Raji (cell line): ENCODE results near the gene SLC6A11.

Experiments used
- POLR2A ChIP-seq: IDR thresholded peaks from 2 replicates; pipeline ENCODE4 v1.6.1; 2011; ENCODE audit warnings: low read depth, low read length, control low read depth; ENCODE audit not compliant: insufficient read depth

The SLC6A11 gene

GRCh38 chr3:10957976-10958749, 142.1 kb downstream of the SLC6A11 start:
- no peak for TF ChIP-seq POLR2A

DNA sequence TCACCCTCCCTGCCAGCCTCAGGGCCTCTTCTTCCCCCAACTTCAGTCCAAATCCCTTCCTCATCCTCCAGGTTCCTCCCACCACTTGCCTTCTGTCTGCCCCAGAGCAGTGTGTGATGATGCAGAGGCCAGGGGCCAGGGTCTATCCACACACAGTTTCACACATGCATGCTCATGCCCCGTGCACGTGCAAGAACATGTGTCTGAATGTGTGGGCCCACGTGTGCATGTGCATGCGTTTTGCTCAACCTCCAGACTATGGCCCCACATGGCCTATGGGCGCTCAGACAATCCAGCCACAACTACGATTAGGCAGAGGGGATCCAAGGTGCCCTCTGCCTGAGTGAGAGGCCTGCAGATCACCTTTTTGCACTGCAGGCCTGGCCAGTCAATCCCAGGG, 144.2 kb downstream of the SLC6A11 start:
- TF ChIP-seq POLR2A = no peak

DNA sequence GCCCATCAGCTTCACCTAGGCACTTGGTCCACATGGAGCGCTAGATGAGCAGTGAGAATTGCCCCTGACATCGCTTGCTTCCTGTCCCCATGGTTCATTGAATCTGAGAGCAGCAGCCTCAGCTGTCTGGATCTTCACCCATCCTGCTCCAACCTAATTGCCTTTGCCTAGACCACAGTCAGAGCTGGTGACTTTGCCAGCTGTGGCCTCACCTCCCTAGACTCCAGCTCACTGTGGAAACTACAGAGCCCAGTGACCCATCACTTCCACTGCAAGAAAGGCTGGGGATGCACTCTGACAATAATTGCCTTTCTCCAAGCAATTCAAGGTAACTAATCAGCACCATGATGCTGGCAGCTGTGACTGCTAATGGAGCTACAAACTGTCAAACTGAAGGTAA, 145.9 kb downstream of the SLC6A11 start:
- TF ChIP-seq POLR2A = no peak

- TF ChIP-seq POLR2A = no peak
These were observed 146.5 kb downstream of the SLC6A11 start for GRCh38 chr3:10962481-10963036.

DNA sequence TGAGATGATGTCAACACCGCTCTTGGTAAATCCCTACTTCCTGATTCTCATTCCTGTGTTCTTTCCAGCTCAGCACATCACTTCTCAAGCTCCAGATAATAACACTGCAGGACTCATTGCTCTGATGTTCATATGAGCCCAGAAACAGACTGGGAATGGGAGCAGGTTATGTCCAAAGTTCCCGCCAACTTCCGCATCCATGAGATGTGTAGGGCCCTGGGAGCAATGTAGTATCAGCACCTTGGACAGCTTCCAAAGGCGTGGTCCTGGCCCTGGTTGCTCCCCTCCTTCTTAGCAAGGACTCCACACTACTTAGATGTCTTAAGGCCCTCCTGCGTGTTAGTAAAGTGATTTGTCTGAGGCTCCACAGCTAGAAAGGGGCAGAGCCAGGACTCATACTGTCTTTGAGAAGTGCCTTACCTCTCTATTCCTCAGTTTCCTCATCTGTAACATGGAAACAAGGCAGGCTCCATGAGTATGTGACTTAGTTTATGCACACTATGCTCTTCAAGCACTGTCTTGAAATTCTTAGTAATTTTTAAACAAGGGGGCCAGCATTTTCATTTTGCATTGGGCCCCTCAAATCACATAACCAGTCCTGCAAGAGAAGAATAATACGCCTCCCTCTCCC, 148.6 kb downstream of the SLC6A11 start:
- no peak for TF ChIP-seq POLR2A

DNA sequence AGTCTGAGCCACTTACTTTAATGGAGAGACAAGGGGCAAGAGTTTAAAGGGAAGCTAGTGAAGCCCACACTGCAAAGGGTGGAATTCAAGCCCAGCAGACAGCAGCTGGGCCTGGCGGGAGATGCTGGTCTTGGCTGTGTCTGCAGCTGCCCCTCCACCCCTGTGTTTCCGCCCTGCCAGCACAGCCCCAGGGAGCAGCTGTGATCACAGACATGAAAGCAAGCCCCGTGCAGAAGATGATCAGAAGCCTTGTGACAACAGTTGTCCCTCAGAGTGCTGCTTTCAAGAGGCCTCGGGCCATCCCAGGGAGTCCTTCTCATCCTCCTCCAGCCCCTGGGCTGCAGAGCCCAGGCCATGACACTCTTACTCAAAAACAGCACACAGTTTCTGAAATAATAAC, 152.4 kb downstream of the SLC6A11 start:
- TF ChIP-seq POLR2A = no peak

DNA sequence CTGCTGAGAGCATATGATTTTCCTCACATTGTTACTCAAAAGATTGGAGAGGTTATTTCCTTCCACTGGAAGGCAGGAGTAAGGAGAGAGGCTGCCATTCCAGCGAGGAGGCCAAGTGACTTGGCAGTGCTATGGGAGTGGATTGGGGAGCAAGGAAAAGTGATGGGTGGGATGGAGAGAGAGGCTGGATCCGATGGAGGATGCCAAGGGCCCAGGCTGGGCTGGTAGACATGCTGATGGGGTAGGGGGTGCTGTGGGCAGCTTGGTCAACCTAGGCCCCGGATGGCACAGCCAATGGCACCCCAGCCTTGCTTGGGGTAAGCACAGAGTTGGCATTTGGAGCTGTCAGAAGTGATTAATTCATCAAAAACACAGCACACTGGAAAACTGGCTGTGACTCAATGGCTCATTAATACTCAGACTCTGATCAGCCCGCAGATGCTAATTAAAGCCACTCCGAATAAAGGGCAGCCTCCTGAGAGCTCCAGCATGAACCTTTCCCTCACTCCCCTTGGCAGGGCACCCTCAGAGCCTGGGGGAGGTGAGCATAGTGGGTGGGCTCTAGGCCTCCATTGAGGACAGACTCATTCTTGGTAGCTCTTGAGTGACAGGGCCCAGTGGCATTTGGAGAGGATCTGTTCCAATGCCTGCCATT, 154.4 kb downstream of the SLC6A11 start:
- no peak for TF ChIP-seq POLR2A

DNA sequence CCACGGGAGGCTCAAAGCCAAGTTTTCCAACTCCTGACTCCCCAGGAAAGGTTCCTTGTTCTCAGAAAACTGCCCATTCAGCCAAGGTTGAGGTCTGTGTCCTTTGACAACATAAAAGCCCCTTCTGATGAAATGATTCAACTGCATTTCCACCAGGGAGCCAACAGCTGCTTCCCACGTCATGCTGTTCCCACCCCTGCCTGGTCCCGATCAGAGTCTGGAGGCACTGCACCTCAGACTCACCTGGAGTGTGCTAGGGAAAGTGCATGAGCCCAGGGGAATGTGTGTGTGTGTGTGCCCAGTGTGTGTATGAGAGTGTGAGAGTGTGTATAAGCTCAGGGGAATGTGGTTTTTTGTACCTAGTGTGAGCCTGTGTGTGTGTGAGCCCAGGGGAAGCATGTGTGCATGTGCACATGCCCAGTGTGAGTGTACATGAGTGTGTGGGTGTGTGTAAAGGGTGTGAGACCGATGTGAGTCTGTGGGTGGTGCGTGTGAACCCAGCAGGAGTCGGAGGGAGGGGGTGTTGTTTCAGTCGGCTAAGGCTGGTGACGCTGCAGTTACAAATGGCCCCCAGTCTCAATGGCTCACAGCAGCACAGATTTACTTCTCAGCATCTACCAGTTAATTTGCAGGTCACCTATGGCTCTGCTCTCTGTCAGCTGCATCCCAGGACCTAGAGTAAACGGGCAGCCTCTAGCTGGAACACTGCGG, 156.2 kb downstream of the SLC6A11 start:
- no peak for TF ChIP-seq POLR2A

DNA sequence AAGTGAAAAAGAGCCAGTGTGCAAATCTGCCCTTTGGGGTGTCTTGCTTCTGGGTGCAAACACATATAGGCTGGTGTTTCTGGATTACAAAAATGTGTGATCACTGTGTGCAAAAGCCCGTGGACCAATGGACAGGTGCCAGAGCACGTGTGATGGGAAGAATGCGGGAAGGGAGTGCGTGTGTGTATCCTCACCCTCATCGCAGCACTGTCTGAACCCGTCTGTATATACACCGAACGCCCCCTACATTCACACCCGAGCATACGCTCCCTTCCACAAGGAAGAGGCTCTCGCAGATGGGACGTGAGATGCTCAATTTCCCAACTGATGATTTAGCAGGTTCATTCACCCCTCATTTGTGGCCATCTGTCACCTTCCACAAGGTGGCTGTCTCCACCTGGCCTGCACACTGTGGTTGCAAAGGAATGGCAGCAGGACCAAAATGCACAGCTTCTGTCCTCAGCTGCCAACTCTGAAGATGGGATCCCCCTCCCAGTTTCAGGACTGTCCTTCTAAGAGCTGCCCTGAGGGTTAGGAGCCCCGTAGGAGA, 157.1 kb downstream of the SLC6A11 start:
- no peak for TF ChIP-seq POLR2A

DNA sequence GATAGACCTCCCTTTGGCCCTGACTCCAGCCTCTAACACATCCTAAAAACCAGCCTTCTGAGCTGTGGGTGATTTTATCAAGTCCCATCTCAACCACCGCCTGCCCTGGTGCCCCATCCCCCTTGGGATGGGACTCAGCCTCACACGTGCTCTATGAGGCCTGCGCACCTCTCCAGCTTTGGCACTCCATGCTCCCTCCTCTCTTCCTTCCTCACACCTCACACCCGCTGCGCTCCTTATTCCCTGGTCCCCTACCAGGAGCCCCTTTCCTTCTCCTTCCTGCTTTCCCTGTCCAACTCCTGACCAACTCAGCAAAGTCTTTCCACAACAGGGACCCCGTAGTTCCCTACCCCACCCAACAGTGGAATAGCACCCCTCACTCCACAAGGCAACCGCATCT, 158.1 kb downstream of the SLC6A11 start:
- TF ChIP-seq POLR2A = no peak

GRCh38 chr3:10974746-10975375, 158.8 kb downstream of the SLC6A11 start:
- no peak for TF ChIP-seq POLR2A

DNA sequence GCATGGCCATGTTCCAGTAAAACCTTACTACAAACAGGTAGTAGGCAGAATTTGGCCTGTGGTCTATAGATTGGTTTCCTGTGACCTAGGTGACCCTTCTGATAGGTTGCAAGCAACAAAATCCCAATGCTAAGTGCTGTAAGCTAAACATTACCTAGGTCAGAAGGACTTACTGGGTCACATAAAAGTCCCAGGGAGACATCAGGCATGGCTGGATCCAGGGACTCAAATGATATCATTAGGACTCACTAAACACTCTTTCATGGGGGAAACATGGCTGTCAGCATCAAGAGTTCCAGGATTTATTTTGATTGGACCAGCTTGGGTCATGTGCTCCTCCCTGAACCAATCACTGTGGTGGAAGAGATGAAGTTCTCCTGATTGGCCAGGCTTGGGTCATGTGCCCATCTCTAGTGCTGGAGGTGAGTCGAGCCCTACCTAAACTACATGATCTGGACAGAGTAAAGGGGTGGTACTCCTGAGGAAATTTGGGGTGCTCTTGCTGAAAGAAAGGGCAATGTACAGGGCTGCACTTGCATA, 159.7 kb downstream of the SLC6A11 start:
- TF ChIP-seq POLR2A = no peak

DNA sequence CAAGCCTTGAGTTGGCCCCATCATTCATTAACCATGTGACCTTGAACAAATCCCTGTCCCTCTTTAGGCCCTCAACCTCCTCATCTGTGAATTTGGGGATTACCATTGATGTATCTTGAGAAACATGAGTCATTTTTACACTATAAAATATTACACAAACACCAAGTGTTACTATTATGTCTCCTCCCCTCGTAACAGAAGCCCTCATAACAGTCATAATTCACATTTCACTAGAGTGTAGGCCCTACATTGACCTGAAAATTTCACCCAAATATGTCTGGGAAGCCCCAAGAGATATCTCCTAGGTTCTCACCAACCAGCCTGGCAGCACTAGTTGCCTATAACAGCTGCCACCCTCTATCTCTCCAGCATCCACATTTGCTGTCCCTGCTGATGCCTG, 160.7 kb downstream of the SLC6A11 start:
- TF ChIP-seq POLR2A = no peak

- no peak for TF ChIP-seq POLR2A
These were observed 162.0 kb downstream of the SLC6A11 start for GRCh38 chr3:10977892-10978510.
